SK-N-SH treated with all-trans-retinoic acid at 6 μM for 48 hours (cell line): ENCODE results near the gene ASPA.

Experiments
- ZFP30 ChIP-seq: fragments of 450-650 bp; formaldehyde crosslinking; IDR thresholded peaks from 2 replicates; pipeline ENCODE4 v1.5.0; 2022; ENCODE audit warnings: mild to moderate bottlenecking, moderate library complexity
- ZNF70 ChIP-seq: fragments of 450-650 bp; formaldehyde crosslinking; IDR thresholded peaks from 2 replicates; pipeline ENCODE4 v1.5.0; 2020; ENCODE audit warnings: mild to moderate bottlenecking, moderate library complexity
- TF ChIP-seq, protein P1 (sequence below): fragments of 250-450 bp; sonication (Bioruptor Pico); IDR thresholded peaks from 2 replicates; pipeline ENCODE4 v1.8.0; 2020; ENCODE audit warnings: mild to moderate bottlenecking, moderate library complexity, borderline replicate concordance
- TF ChIP-seq, protein P2 (sequence below): fragments of 250-450 bp; sonication (Bioruptor Pico); IDR thresholded peaks from 2 replicates; pipeline ENCODE4 v1.8.0; 2021; ENCODE audit warnings: low read depth, mild to moderate bottlenecking, moderate library complexity, borderline replicate concordance

DNA sequence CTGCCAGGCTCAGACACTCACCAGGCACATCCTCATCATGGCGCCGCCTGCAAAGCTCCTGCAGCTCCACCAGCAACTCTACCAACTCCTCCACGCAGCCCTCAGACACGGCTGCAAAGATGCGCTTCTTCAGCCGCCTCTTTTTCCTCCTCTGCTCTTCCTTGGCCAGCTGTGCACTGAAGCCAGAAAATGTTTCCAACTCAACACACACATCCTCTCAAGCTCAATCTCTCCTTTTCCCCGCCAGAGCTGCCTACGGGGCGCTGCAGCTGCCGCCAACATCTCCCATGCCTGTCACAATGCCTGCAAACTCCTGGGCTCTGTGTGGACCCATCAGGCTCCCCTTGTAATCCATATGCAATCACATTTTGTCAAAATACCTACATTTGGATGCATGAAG lies 67.7 kb downstream of the ASPA start:
- TF ChIP-seq, protein P1, sequence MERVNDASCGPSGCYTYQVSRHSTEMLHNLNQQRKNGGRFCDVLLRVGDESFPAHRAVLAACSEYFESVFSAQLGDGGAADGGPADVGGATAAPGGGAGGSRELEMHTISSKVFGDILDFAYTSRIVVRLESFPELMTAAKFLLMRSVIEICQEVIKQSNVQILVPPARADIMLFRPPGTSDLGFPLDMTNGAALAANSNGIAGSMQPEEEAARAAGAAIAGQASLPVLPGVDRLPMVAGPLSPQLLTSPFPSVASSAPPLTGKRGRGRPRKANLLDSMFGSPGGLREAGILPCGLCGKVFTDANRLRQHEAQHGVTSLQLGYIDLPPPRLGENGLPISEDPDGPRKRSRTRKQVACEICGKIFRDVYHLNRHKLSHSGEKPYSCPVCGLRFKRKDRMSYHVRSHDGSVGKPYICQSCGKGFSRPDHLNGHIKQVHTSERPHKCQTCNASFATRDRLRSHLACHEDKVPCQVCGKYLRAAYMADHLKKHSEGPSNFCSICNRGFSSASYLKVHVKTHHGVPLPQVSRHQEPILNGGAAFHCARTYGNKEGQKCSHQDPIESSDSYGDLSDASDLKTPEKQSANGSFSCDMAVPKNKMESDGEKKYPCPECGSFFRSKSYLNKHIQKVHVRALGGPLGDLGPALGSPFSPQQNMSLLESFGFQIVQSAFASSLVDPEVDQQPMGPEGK (CRISPR knock-in tag) = no peak
- TF ChIP-seq ZFP30 (CRISPR knock-in tag) = no peak
- TF ChIP-seq, protein P2, sequence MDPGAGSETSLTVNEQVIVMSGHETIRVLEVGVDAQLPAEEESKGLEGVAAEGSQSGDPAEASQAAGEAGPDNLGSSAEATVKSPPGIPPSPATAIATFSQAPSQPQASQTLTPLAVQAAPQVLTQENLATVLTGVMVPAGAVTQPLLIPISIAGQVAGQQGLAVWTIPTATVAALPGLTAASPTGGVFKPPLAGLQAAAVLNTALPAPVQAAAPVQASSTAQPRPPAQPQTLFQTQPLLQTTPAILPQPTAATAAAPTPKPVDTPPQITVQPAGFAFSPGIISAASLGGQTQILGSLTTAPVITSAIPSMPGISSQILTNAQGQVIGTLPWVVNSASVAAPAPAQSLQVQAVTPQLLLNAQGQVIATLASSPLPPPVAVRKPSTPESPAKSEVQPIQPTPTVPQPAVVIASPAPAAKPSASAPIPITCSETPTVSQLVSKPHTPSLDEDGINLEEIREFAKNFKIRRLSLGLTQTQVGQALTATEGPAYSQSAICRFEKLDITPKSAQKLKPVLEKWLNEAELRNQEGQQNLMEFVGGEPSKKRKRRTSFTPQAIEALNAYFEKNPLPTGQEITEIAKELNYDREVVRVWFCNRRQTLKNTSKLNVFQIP (CRISPR knock-in tag) = no peak
- TF ChIP-seq ZNF70 (CRISPR knock-in tag) = no peak
